Measurements from ENCODE around the gene PAFAH1B2. TPM values are rescaled to one million over a fixed set of nuclear protein-coding genes. Genes with fewer than 3 reads are reported as not detected.
"Not testable (repeated sequence)": the region's sequence is repeated elsewhere in the genome, so short reads cannot be mapped to it uniquely, and the experiment has no call there.

Gene PAFAH1B2
- total and polyA plus RNA-seq, 10 donors, result 14.3 to 80.4 (median 63.7) TPM

- H3K27me3 ChIP-seq (replicated peaks in 1 of 7), result no peaks in the 10 kb centered on the region
- intact Hi-C loops (cut with DNase I; ENCODE audit: low total_unique reads), result no loop called here
- no peak overlapping the region for H3K27ac ChIP-seq
- 91 to 97% (median 96%) methylated on average over 15 to 39 of the region's 39 CpGs for WGBS, 5 donors
- H3K4me3 ChIP-seq, result no peak overlapping the region
- H3K9me3 ChIP-seq, result no peaks in the 10 kb centered on the region
- peaks cover 0 to 8% (median 3%) of the 10 kb centered on the region in 6 donors for H3K4me1 ChIP-seq
- no peak for TF ChIP-seq CTCF (IDR thresholded peaks at IDR 0.05 in 8 of 11, conservative IDR thresholded peaks at IDR 0.05 in 3 of 11)
- no peak for TF ChIP-seq POLR2AphosphoS5 (IDR thresholded peaks at IDR 0.05)
- TF ChIP-seq POLR2A (IDR thresholded peaks at IDR 0.05), result no peak
- no peaks in the 10 kb centered on the region for H3K36me3 ChIP-seq
- DNase-seq, result no peak
Observed at GRCh38 chr11:117110294-117110950, 33.7 kb upstream of the PAFAH1B2 start.

DNA sequence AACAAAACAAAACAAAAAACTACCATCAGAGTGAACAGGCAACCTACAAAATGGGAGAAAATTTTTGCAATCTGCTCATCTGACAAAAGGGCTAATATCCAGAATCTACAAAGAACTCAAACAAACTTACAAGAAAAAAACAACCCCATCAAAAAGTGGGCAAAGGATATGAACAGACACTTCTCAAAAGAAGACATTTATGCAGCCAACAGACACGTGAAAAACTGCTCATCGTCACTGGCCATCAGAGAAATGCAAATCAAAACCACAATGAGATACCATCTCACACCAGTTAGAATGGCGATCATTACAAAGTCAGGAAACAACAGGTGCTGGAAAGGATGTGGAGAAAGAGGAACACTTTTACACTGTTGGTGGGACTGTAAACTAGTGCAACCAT lies 31.6 kb upstream of the PAFAH1B2 start:
- not testable (repeated sequence) for H3K27ac ChIP-seq

GRCh38 chr11:117112939-117113338 lies 31.1 kb upstream of the PAFAH1B2 start:
- H3K4me3 ChIP-seq; H3K27me3 ChIP-seq (replicated peaks in 1 of 7); H3K9me3 ChIP-seq; intact Hi-C loops (cut with DNase I; ENCODE audit: low total_unique reads); H3K27ac ChIP-seq; H3K36me3 ChIP-seq; DNase-seq; H3K4me1 ChIP-seq: not testable (repeated sequence)
- 76 to 90% (median 86%) methylated on average over 1 of the region's 1 CpG for WGBS, 5 donors

More for the DNA sequence above, 31.6 kb upstream of the PAFAH1B2 start:
- WGBS, 5 donors, result 15 to 33% (median 20%) methylated on average over 3 of the region's 3 CpGs
- H3K27me3 ChIP-seq (replicated peaks in 1 of 7); H3K36me3 ChIP-seq; intact Hi-C loops (cut with DNase I; ENCODE audit: low total_unique reads); H3K4me1 ChIP-seq; H3K9me3 ChIP-seq; DNase-seq; H3K4me3 ChIP-seq: not testable (repeated sequence)

DNA sequence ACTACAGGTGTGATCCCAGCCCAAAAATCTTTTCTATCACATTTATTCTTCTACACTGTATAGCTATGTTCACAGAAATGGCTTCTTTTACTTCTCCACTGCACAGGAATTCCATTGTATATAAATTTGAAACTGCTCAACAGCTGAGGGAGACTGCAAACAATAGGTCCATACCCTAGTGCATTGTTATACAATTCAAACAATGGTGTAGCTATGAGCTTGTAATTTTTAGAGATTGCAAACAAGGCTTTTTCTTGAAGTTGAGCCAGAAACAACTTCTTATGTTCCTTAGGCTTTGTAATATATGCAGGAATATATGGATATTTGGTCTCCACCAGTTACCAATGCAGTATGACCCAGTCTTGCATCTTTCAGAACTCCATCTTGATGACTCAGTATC lies 26.4 kb upstream of the PAFAH1B2 start:
- no peak overlapping the region for H3K4me3 ChIP-seq
- H3K27me3 ChIP-seq (replicated peaks in 1 of 7), result no peaks in the 10 kb centered on the region
- H3K36me3 ChIP-seq, result no peaks in the 10 kb centered on the region
- no peak for DNase-seq
- no peak overlapping the region for H3K27ac ChIP-seq
- intact Hi-C loops (cut with DNase I; ENCODE audit: low total_unique reads), result no loop called here
- no peaks in the 10 kb centered on the region for H3K9me3 ChIP-seq
- H3K4me1 ChIP-seq, result no peaks in the 10 kb centered on the region
- no peak for TF ChIP-seq POLR2AphosphoS5 (IDR thresholded peaks at IDR 0.05)
- no peak for TF ChIP-seq POLR2A (IDR thresholded peaks at IDR 0.05)
- no peak for TF ChIP-seq CTCF (IDR thresholded peaks at IDR 0.05 in 8 of 11, conservative IDR thresholded peaks at IDR 0.05 in 3 of 11)

DNA sequence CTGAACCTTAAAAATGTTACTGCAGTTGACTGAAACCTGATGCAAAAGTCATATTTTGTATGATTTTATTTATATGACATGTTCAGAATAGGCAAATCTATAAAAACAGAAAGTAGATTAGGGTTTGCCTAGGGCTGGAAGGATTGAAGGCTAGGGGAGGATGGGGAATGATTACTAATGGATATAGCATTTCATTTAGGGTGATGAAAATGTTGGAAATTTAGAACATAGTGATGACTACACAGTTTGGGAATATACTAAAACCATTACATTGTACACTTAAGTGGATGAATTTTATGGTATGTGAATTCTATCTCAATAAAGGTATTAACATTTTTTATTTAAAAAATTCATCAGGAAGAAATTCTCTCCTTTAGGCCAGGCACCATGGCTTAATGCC lies 22.9 kb upstream of the PAFAH1B2 start:
- intact Hi-C loops (cut with DNase I; ENCODE audit: low total_unique reads), result no loop called here

More for the DNA sequence above, 22.9 kb upstream of the PAFAH1B2 start:
- no peaks in the 10 kb centered on the region for H3K4me1 ChIP-seq
- no peaks in the 10 kb centered on the region for H3K36me3 ChIP-seq
- TF ChIP-seq POLR2A (IDR thresholded peaks at IDR 0.05), result no peak
- no peak for TF ChIP-seq CTCF (IDR thresholded peaks at IDR 0.05 in 8 of 11, conservative IDR thresholded peaks at IDR 0.05 in 3 of 11)
- TF ChIP-seq POLR2AphosphoS5 (IDR thresholded peaks at IDR 0.05), result no peak
- H3K4me3 ChIP-seq, result no peak overlapping the region
- no peak for DNase-seq
- H3K27me3 ChIP-seq (replicated peaks in 1 of 7), result no peaks in the 10 kb centered on the region
- H3K9me3 ChIP-seq, result no peaks in the 10 kb centered on the region
- H3K27ac ChIP-seq, result no peak overlapping the region
